OCI-LY7 (cell line): ENCODE results near the gene YTHDF1.

Source experiments
- EZH2phosphoT487 ChIP-seq: fragments of 200-600 bp; sonication (generic); IDR thresholded peaks from 2 replicates; pipeline ENCODE4 v1.6.1; 2018; ENCODE audit warnings: low read depth, borderline replicate concordance, mild to moderate bottlenecking, mixed run types, antibody characterized with exemption, low read length, moderate library complexity, mixed read lengths
- TF ChIP-seq, protein P1 (sequence below): fragments of 200-600 bp; sonication (generic); conservative IDR thresholded peaks from 2 replicates; pipeline ENCODE4 v1.5.1; 2014; ENCODE audit warnings: mild to moderate bottlenecking, antibody characterized with exemption, low read length, moderate library complexity, mixed read lengths

DNA sequence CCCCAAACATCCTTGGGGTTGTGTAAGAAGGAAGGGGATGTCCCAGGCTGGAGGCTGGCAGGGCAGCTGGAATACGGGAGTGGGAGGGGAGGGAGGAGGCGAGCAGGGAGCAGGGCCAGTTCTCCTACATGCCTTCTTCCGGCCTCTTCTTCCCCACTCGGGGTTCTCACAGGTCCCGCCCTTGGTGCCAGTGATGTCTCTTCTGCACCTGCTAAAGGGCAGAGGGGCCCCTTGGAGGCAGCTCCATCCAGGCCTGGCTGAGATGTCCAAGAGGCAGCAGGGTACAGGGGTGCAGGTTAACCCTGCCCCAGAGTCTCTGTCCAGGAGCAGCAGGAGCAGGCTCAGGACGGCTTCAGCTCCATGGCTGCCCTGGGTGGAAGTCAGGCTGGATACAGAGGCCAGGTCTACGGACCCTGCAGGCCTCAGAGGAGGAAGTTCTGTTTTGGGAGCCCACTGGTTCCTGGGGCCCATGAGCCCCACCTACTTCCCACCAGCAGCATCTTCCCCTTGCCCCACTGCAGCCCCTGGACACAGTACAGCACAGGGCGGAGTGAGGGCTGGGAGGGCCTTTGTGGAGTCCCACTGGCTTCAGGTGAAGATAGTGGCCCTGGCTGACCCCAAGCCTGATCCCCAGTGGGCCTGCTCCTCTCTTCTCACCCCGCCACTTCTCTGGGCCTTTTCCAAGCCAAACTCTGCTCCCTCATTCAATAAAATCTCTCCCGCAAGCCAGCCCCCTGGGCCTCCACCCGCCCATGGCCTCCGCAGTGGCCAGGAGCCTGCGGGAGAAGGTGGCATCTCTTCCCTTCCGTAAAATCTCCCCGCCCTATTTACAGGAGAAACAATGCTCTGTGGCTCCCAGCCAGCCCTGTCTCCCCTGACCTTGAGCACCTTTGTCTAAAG lies 60.4 kb downstream of the YTHDF1 start:
- TF ChIP-seq, protein P1, sequence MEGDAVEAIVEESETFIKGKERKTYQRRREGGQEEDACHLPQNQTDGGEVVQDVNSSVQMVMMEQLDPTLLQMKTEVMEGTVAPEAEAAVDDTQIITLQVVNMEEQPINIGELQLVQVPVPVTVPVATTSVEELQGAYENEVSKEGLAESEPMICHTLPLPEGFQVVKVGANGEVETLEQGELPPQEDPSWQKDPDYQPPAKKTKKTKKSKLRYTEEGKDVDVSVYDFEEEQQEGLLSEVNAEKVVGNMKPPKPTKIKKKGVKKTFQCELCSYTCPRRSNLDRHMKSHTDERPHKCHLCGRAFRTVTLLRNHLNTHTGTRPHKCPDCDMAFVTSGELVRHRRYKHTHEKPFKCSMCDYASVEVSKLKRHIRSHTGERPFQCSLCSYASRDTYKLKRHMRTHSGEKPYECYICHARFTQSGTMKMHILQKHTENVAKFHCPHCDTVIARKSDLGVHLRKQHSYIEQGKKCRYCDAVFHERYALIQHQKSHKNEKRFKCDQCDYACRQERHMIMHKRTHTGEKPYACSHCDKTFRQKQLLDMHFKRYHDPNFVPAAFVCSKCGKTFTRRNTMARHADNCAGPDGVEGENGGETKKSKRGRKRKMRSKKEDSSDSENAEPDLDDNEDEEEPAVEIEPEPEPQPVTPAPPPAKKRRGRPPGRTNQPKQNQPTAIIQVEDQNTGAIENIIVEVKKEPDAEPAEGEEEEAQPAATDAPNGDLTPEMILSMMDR, result no peak
- no peak for TF ChIP-seq EZH2phosphoT487
